Stomach smooth muscle (tissue), 2 donors: ENCODE data around the gene LCE1E.

Source experiments
- H3K27ac ChIP-seq: one replicate; pipeline ENCODE4 v1.7.0; 2013; ENCODE audit warnings: mild to moderate bottlenecking, low read length, inconsistent platforms
- H3K27me3 ChIP-seq, 2 donors: one replicate each; pipeline ENCODE4 v1.7.0; 2013; ENCODE audit warnings: low read length in 2 of 2; ENCODE audit not compliant: insufficient read depth in 2 of 2, control insufficient read depth in 1 of 2
- H3K36me3 ChIP-seq, 2 donors: one replicate each; pipeline ENCODE4 v1.7.0; 2013; ENCODE audit warnings: low read length in 2 of 2; ENCODE audit not compliant: control insufficient read depth in 2 of 2, insufficient read depth in 2 of 2
- H3K4me1 ChIP-seq: one replicate; pipeline ENCODE4 v1.7.0; 2013; ENCODE audit warnings: low read length; ENCODE audit not compliant: control insufficient read depth, insufficient read depth
- H3K4me3 ChIP-seq, 2 donors: one replicate each; pipeline ENCODE4 v1.7.0; 2013; ENCODE audit warnings: low read length in 2 of 2
- H3K9ac ChIP-seq, 2 donors: one replicate each; pipeline ENCODE4 v1.7.0; 2013; ENCODE audit warnings: low read length in 2 of 2, mild to moderate bottlenecking in 1 of 2
- H3K9me3 ChIP-seq, 2 donors: one replicate each; pipeline ENCODE4 v1.7.0; 2013; ENCODE audit warnings: low read length in 2 of 2; ENCODE audit not compliant: control insufficient read depth in 2 of 2
- donor health status: healthy.
- donor health status: Pancreatic carcinoma.

LCE1E gene

GRCh38 chr1:152786077-152786476, at the start of gene LCE1E:
Gene LCE1E, plus strand, starts transcription at chr1:152786257. Its CDS starts 1,043 bp downstream, at chr1:152787300.
- no peaks in the 10 kb centered on the region for H3K9me3 ChIP-seq
- no peaks in the 10 kb centered on the region for H3K4me1 ChIP-seq
- no peak within 1 kb of the TSS for H3K4me3 ChIP-seq
- H3K9ac ChIP-seq: no peak within 1 kb of the TSS
- H3K36me3 ChIP-seq: no peaks in the 10 kb centered on the region
- no peaks in the 10 kb centered on the region for H3K27me3 ChIP-seq
- H3K27ac ChIP-seq: no peak within 1 kb of the TSS

GRCh38 chr1:152737997-152738396, 48.1 kb upstream of the LCE1E start:
- no peaks in the 10 kb centered on the region for H3K36me3 ChIP-seq
- H3K9ac ChIP-seq: no peak overlapping the region
- no peak overlapping the region for H3K4me3 ChIP-seq
- no peaks in the 10 kb centered on the region for H3K27me3 ChIP-seq
- H3K9me3 ChIP-seq: no peaks in the 10 kb centered on the region
- no peaks in the 10 kb centered on the region for H3K4me1 ChIP-seq
- H3K27ac ChIP-seq: no peak overlapping the region

DNA sequence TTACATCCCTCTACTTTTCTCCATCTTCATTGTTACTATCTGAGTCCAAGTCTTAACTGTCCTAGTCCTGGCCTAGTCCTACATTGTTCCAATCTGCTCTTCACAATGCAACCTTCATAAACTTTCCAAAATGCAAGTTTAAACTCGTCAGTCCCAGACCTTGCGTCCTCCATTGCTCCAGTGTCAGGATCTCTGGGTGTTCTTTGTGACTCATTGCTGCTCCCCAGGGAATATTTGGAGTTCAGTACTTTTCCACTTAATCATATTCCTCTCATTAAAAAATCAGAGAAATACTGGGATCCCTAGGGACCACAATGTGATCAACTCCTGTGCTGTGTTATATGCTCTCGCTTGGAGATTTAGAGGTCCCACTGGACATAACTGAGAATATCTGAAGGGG, 46.2 kb upstream of the LCE1E start:
- H3K27me3 ChIP-seq: no peaks in the 10 kb centered on the region
- no peak overlapping the region for H3K9ac ChIP-seq
- no peaks in the 10 kb centered on the region for H3K4me1 ChIP-seq
- no peaks in the 10 kb centered on the region for H3K9me3 ChIP-seq
- no peak overlapping the region for H3K4me3 ChIP-seq
- no peaks in the 10 kb centered on the region for H3K36me3 ChIP-seq
- no peak overlapping the region for H3K27ac ChIP-seq

DNA sequence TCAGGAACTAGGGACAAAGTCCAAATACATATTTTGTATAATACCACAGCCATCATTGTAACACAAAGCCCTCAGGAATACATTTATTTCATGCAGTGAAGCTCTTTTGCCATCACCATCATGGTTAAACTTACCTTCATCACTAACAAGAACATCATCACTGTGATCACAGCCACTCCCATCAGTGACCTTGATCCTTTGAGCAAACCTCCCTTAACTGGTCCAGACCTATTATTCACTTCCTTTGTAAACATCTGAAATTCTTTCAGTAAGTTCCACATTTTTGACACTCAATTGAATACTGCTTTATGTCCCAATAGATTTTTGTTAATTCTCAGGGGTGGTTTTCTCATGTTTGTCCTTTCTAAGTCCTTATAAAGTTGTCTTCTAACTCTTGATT, 44.4 kb upstream of the LCE1E start:
- Histone ChIP-seq H3K9me3 (no peaks in the 10 kb centered on the region), H3K4me1 (no peaks in the 10 kb centered on the region), H3K4me3 (no peak overlapping the region), H3K27me3 (no peaks in the 10 kb centered on the region), H3K27ac (no peak overlapping the region), H3K36me3 (no peaks in the 10 kb centered on the region), H3K9ac (no peak overlapping the region)

- no peaks in the 10 kb centered on the region for H3K9me3 ChIP-seq
- H3K9ac ChIP-seq: no peak overlapping the region
- no peaks in the 10 kb centered on the region for H3K27me3 ChIP-seq
- H3K4me1 ChIP-seq: no peaks in the 10 kb centered on the region
- no peak overlapping the region for H3K4me3 ChIP-seq
- H3K27ac ChIP-seq: no peak overlapping the region
- no peaks in the 10 kb centered on the region for H3K36me3 ChIP-seq
Measured at GRCh38 chr1:152743371-152744145, 42.5 kb upstream of the LCE1E start.

- Histone ChIP-seq H3K4me3 (no peak overlapping the region), H3K27me3 (no peaks in the 10 kb centered on the region), H3K9ac (no peak overlapping the region), H3K4me1 (no peaks in the 10 kb centered on the region), H3K36me3 (no peaks in the 10 kb centered on the region), H3K9me3 (no peaks in the 10 kb centered on the region), H3K27ac (no peak overlapping the region)
Measured at GRCh38 chr1:152745289-152745704, 40.8 kb upstream of the LCE1E start.

DNA sequence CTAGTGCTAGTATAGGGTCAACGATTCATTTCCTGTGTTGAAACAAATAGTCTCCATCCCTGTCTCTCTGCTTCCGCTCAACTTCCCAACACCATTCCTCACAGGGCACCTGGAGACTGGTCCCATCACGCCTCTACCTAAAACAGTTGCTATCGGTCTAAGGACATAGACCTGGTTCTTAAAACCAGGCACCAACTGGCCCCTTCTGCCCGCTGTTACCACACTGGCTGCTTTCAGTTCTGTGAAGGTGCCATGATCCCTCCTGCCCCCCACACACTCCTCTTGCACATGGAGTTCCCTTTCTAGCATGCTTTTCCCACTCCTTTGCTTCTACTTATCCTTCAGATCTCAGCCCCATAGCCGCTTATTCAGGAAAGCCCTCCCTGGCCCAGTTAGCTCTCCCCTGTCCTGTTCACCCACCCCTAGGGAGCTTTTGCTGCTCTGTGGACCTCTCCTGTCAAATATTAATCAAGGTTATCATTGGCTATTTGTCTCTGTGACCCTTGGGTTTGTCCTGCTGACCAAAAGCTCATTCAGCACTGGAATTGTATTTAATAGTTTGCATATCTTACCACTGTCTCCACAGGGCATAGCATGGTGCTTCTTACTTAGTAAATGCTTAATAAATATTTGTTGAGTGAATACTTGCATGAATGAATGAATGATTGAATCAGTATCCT, 40.2 kb upstream of the LCE1E start:
- Histone ChIP-seq H3K9me3 (no peaks in the 10 kb centered on the region), H3K4me1 (no peaks in the 10 kb centered on the region), H3K9ac (no peak overlapping the region), H3K27ac (no peak overlapping the region), H3K27me3 (no peaks in the 10 kb centered on the region), H3K4me3 (no peak overlapping the region), H3K36me3 (no peaks in the 10 kb centered on the region)

DNA sequence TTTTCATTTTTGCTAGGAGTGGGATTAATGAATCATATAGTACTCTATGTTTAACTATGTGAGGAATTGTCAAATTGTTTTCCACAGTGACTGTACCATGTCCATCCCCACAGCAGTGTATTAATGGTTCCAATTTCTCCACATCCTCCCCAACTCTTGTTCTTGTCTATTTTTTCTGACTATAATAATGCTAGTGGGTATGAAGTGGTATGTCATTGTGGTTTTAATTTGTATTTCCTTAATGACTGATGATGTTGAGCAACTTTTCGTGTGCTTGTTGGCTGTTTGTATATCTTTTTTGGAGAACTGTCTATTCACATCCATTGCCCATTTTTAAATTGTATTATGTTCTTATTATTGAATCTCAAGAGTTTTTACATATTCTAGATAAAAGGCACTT, 38.2 kb upstream of the LCE1E start:
- no peaks in the 10 kb centered on the region for H3K36me3 ChIP-seq
- no peak overlapping the region for H3K9ac ChIP-seq

DNA sequence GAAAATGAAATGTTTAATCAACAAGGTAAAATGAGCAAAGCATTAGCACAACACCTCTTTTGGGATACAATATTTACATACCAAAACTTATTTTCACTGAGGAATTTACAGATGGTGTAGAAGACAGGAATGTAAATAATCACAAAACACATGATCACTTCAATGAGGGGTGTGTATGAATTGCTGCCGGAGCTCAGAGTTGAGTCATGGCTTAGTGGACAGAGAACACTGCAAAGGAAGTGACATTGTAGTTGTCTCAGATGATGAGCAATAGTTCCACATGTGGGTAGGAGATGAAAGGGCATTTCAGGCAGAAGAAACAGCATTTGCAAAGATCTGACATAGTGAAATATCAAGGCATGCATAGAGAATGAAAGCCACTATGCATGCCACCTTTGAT, 33.8 kb upstream of the LCE1E start:
- no peaks in the 10 kb centered on the region for H3K4me1 ChIP-seq
- no peaks in the 10 kb centered on the region for H3K36me3 ChIP-seq
- no peaks in the 10 kb centered on the region for H3K9me3 ChIP-seq
- no peak overlapping the region for H3K9ac ChIP-seq
- H3K27ac ChIP-seq: no peak overlapping the region
- H3K4me3 ChIP-seq: no peak overlapping the region
- H3K27me3 ChIP-seq: no peaks in the 10 kb centered on the region

More for the DNA sequence above, 38.2 kb upstream of the LCE1E start:
- no peaks in the 10 kb centered on the region for H3K4me1 ChIP-seq
- H3K27ac ChIP-seq: no peak overlapping the region
- H3K27me3 ChIP-seq: no peaks in the 10 kb centered on the region
- no peaks in the 10 kb centered on the region for H3K9me3 ChIP-seq
- H3K4me3 ChIP-seq: no peak overlapping the region

DNA sequence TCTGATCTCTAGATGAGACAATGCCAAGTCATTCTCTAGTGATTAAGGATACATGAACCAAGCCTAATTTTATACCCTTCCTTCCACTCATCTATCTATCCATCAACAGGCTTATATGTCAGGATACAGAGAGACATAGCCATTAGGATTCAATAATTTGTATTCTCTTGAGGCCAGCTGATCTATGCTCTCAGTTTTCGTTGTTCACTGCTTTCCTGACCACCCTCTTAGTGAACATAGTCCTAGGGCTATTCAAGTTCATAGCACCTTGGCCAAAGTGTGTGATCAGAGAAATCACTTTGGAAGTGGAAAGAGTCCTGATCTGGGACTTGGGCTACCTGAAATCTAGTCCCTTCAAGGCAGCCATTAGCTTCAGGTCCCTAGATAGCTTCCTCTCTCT, 32.5 kb upstream of the LCE1E start:
- Histone ChIP-seq H3K9ac (no peak overlapping the region), H3K4me3 (no peak overlapping the region), H3K36me3 (no peaks in the 10 kb centered on the region), H3K9me3 (no peaks in the 10 kb centered on the region), H3K4me1 (no peaks in the 10 kb centered on the region), H3K27me3 (no peaks in the 10 kb centered on the region), H3K27ac (no peak overlapping the region)

DNA sequence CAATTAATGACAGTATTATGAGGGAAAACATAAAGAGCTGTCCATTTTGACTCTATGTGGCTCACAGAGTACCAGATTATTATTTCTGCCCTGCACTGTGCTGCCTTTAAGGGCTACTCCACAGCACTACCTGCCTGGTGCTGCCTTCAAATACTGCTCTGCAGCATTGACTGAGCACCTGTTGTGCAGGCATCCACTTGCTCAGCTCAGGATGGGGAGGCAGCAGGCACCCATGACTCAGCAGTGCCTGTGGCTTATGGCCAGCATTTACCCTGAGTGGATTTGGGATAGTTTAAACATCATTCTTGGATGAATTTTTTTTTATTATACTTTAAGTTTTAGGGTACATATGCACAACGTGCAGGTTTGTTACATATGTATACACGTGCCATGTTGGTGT, 29.2 kb upstream of the LCE1E start:
- H3K36me3 ChIP-seq: no peaks in the 10 kb centered on the region
- no peak overlapping the region for H3K4me3 ChIP-seq
- H3K27ac ChIP-seq: no peak overlapping the region
- no peaks in the 10 kb centered on the region for H3K9me3 ChIP-seq
- H3K9ac ChIP-seq: no peak overlapping the region
- no peaks in the 10 kb centered on the region for H3K4me1 ChIP-seq
- no peaks in the 10 kb centered on the region for H3K27me3 ChIP-seq
